ENCODE data around the gene CPA4. TPM values are rescaled to one million over a fixed set of nuclear protein-coding genes. Genes with fewer than 3 reads are reported as not detected.
"Not testable (repeated sequence)": the region's sequence is repeated elsewhere in the genome, so short reads cannot be mapped to it uniquely, and the experiment has no call there.

CPA4 gene
- 10 to 100 TPM in 1 of 6 donors, 1 to 10 TPM in 5; 4.5 to 12.4 (median 5.9) TPM for total RNA-seq
- polyA plus RNA-seq, result 1 to 10 TPM; 6.9 to 8.4 TPM

- 47 to 52% methylated on average over 1 of the region's 1 CpG for WGBS, 2 donors
- FAIRE-seq (no peak), ATAC-seq (peak in 2 of 4 donors; percentile 4 to 11), DNase-seq (peak in 2 of 6 donors; percentile 25 to 48)
- Histone ChIP-seq H3K27ac (peak within 1 kb of the TSS in 3 of 4 donors; percentile 17 to 86 (median 78)), H3K36me3 (no peaks in the 10 kb centered on the region), H3K9me3 (no peaks in the 10 kb centered on the region), H3K27me3 (no peaks in the 10 kb centered on the region), H3K4me1 (no peaks in the 10 kb centered on the region), H3K4me3 (no peak within 1 kb of the TSS)
- intact Hi-C loops (cut with DNase I), result loop anchor here in 1 of 3 donors (10.0 kb wide), 1 partner anchor 72 kb away; no protein-coding TSS in a partner anchor
- TF ChIP-seq CTCF (IDR thresholded peaks at IDR 0.05), result no peak
Observed at GRCh38 chr7:130292682-130293257, at the start of gene CPA4. TSS of gene CPA4 (plus strand) at chr7:130293161. CDS start at chr7:130293181, 20 bp downstream.

GRCh38 chr7:130243486-130243885, 49.5 kb upstream of the CPA4 start:
- WGBS, 2 donors, result 29 to 35% methylated on average over 1 of the region's 1 CpG
- H3K9me3 ChIP-seq; H3K4me3 ChIP-seq; H3K27ac ChIP-seq; H3K36me3 ChIP-seq; intact Hi-C loops (cut with DNase I); DNase-seq; FAIRE-seq; H3K27me3 ChIP-seq; H3K4me1 ChIP-seq: not testable (repeated sequence)
- ATAC-seq, result peak in 2 of 4 donors; percentile 33 to 73

- WGBS, 2 donors, result 89 to 94% methylated on average over 1 of the region's 1 CpG
- H3K36me3 ChIP-seq; H3K4me1 ChIP-seq; DNase-seq; H3K9me3 ChIP-seq; H3K27ac ChIP-seq; FAIRE-seq; H3K27me3 ChIP-seq; intact Hi-C loops (cut with DNase I); H3K4me3 ChIP-seq; ATAC-seq: not testable (repeated sequence)
Observed at GRCh38 chr7:130246491-130246890, 46.5 kb upstream of the CPA4 start.

- H3K4me3 ChIP-seq; H3K9me3 ChIP-seq; DNase-seq; H3K36me3 ChIP-seq; intact Hi-C loops (cut with DNase I); FAIRE-seq; ATAC-seq; H3K4me1 ChIP-seq; H3K27ac ChIP-seq; H3K27me3 ChIP-seq: not testable (repeated sequence)
- 94 to 96% methylated on average over 5 of the region's 5 CpGs for WGBS, 2 donors
Observed at GRCh38 chr7:130248842-130249241, 44.1 kb upstream of the CPA4 start.

GRCh38 chr7:130249626-130250025, 43.3 kb upstream of the CPA4 start:
- ATAC-seq; H3K27me3 ChIP-seq; FAIRE-seq; intact Hi-C loops (cut with DNase I); H3K4me3 ChIP-seq; DNase-seq; H3K27ac ChIP-seq; H3K36me3 ChIP-seq; H3K9me3 ChIP-seq; H3K4me1 ChIP-seq: not testable (repeated sequence)
- 87 to 93% methylated on average over 3 of the region's 3 CpGs for WGBS, 2 donors

GRCh38 chr7:130254555-130254954, 38.4 kb upstream of the CPA4 start:
- ATAC-seq (peak in 3 of 4 donors; percentile 56 to 83 (median 79)), FAIRE-seq (no peak), DNase-seq (peak; percentile 67 to 88 (median 73))
- 39 to 49% methylated on average over 6 of the region's 6 CpGs for WGBS, 2 donors
- no peak for TF ChIP-seq CTCF (IDR thresholded peaks at IDR 0.05)
- H3K4me1 ChIP-seq, result no peaks in the 10 kb centered on the region
- no peaks in the 10 kb centered on the region for H3K27me3 ChIP-seq
- no peak overlapping the region for H3K4me3 ChIP-seq
- no peak overlapping the region for H3K27ac ChIP-seq
- H3K9me3 ChIP-seq, result no peaks in the 10 kb centered on the region
- no peaks in the 10 kb centered on the region for H3K36me3 ChIP-seq
- intact Hi-C loops (cut with DNase I), result no loop called here

- Histone ChIP-seq H3K27ac (no peak overlapping the region), H3K9me3 (no peaks in the 10 kb centered on the region)
Observed at GRCh38 chr7:130256704-130257103, 36.3 kb upstream of the CPA4 start.

More at GRCh38 chr7:130256704-130257103, 36.3 kb upstream of the CPA4 start:
- no peak overlapping the region for H3K4me3 ChIP-seq
- no peak for FAIRE-seq
- WGBS, 2 donors, result 89 to 90% methylated on average over 2 of the region's 2 CpGs
- TF ChIP-seq CTCF (IDR thresholded peaks at IDR 0.05), result no peak
- H3K27me3 ChIP-seq, result no peaks in the 10 kb centered on the region
- DNase-seq, result no peak
- no peaks in the 10 kb centered on the region for H3K36me3 ChIP-seq
- ATAC-seq, result no peak
- H3K4me1 ChIP-seq, result no peaks in the 10 kb centered on the region
- intact Hi-C loops (cut with DNase I), result no loop called here

Data from pancreas (tissue), 10 donors.